HG03025 (cell line): ENCODE measurements around the gene ZNF71.
"Not testable (repeated sequence)": the region's sequence is repeated elsewhere in the genome, so short reads cannot be mapped to it uniquely, and the experiment has no call there.

Experiments used
- ATAC-seq: cut with Tn5 transposase; IDR thresholded peaks from one replicate; pipeline ENCODE4 v1.9.1; 2021; ENCODE audit warnings: mild to moderate bottlenecking, moderate library complexity; ENCODE audit not compliant: unreplicated experiment, low FRiP score

Gene ZNF71

DNA sequence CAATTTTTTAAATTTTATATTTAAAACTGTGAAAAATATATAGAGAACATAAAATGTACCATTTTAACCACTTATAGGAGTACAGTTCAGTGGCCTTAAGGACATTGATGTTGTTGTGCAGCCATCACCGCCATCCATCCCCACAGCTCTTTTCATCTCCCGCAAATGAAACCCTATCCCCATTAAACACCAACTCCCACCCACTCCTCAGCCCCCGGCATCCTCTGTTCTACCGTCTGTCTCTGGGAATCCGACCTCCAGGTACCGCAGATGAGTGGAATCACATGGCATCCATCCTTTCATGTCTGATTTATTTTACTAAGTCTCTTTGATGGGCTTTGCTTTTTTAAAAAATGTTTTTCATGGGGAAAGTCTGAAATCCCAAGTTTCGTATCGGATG lies 24.0 kb downstream of the ZNF71 start:
- ATAC-seq, result no peak

DNA sequence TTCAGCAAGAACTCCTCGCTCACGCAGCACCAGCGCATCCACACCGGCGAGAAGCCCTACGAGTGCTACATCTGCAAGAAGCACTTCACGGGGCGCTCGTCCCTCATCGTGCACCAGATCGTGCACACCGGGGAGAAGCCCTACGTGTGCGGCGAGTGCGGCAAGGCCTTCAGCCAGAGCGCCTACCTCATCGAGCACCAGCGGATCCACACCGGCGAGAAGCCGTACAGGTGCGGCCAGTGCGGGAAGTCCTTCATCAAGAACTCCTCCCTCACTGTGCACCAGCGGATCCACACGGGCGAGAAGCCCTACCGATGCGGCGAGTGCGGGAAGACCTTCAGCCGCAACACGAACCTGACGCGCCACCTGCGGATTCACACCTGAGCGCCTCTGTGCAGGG lies 27.3 kb downstream of the ZNF71 start:
- ATAC-seq, result no peak

DNA sequence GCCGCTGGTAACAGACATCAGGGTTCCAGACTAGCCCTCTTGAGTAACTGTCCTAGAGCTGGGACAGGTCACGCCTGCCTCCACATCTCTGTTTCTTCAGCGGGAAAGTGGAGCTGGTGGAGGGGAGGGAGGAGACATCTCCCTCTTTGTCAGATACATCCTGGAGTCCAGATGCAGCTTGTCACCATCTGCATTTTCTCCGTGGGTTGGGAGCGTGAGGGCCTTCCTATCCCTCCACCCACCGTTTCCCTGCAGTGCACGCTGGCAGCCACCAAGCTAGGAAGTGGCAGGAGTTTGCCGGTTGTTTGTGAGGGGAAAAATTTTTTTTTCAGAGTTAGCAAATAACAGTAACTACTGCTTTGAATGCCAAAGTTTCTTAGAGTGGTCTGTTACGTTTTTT lies 27.9 kb downstream of the ZNF71 start:
- no peak for ATAC-seq

DNA sequence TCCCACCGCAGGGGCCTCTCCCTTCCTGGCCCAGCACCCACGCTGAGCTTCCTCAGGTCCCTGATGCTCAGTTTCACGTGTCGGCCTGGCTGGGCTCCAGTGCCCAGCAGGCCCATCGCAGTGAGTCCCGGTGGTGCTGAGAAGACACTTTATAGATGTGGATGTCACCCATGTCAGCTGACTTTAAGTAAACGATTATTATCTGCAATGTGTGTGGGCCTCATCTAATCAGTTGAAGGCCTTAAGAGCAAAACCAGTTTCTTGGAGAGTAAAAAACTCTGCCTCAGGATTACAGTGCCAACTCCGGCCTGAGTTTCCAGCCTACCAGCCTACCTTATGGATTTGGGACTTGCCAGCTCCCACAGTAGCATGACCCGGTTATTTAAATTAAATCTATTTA lies 30.6 kb downstream of the ZNF71 start:
- ATAC-seq, result no peak

DNA sequence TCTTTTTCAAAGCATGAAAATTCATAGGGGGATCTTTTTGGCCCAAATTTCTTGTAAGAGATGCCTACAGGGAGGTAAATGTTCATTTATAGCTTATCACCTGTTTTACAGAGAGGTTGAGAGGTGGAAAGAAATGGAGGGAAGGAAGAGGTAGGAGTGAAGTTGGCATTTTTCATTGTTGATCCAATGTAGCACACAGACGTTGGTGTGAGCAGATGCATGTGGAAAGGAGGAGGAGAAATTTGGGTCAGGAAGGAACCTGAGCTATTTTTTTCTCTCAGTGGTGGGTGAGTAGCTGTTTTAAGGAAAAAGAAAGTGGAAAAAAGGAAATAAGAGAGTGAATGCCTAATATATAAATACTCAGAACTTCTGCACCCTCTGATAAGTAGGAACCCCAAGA lies 37.9 kb downstream of the ZNF71 start:
- ATAC-seq, result no peak

DNA sequence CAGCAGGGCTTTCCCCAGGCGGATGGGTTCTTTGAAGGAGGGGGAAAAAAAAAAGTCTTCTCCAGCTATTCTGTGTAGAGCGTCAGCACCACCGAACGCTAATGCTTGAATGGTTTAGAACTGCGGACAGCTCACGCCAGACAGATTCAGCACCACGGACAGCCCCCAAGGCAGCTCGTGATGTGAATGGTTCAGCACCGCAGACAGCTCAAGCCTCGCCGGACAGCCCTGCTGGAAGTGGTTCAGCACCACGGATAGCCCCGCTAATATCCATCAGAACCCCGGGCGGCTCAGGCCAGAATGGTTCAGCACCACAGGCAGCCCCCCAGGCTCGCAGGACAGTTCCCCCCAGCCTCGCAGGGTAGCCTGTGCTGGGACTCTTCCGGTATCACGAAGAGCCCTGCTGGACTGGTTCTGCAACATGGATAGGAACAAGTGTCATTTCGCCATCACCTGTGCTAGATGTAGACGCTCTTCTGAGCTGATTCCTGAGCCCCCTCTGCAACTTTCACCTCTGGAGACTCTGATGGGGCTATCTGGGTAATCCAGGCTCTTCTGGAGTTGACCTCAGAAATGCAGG lies 43.0 kb downstream of the ZNF71 start:
- ATAC-seq, result no peak

DNA sequence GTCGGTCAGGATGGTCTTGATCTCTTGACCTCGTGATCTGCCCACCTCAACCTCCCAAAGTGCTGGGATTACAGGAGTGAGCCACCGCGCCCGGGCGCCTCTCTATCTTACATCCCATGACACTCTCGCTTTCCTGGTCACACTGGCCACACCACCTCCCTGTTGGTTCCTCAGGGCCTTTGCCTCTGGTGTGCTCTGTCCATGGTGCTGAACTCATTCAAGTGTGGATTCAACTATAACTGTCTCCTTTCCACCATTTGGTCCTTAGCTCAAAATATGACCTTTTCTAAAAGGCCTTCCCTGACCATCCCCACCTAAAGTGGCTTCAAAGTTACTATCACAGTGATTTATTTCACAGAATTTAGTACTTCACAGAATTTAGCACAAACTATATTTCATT lies 44.1 kb downstream of the ZNF71 start:
- no peak for ATAC-seq

DNA sequence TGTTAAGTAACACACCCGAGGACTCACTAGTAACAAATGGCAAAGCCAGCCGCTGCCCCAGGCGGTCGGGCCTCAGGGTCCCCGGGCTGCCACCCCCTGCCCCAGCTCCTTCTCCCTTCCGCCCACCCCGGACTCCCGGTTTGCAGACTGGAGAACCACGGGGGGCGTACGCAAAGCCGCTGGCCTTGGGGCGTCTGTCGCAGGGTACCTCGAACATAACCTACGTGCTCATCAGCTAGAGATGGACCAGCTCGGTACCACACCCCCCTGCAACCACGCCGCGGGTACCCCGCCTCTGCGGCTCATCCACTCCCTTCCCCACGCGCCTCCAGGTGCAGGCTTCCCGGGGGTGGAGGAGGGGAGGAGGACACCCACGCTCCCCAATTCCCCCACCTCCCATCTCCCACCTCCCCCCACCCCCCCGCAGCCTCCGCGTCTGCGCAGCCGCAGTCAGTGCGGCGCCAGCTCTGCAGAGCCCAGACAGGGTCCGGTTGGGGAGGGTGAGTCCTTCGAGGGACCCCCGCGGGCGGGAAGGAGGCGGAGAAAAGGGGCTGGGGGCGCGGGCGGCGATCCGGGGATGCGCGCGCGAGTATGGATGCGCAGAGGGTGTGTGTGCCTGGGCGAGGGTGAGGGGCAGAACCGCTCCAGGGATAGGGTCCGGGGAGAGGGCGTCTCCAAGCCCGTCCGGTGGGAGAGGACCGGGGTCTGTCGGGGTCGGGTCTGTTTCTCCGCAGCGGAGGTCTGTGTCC lies 47.8 kb downstream of the ZNF71 start, which contains the start of gene SMIM17:
Gene SMIM17, plus strand, starts transcription at position 449 of the 749 bp plus-strand sequence. CDS start 2,509 bp downstream, outside the sequence.
- ATAC-seq, result no peak

DNA sequence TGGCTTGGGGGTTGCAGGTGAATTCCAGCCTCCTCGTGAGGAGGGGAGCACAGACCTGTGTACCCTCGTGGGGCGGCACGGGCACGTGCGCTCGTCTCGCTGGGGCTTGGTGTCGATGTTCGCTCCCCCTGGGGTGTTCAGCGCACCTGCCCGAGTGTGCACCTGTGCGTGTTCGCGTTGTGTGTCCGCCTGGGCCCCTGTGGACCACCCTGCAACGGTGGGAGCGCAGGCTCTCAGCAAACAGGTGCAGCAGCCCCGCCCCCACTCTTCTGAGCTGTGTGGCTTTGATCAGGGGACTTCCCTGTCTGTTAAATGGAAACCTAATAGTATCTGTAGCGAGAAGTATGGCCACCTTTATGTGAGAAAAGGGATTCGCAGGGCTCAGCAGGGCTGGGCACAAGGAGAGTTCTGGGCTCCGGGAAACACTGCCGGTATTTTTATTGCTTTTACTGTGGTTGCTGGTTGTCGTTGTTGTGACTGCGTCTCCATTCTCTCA lies 48.4 kb downstream of the ZNF71 start:
- no peak for ATAC-seq

DNA sequence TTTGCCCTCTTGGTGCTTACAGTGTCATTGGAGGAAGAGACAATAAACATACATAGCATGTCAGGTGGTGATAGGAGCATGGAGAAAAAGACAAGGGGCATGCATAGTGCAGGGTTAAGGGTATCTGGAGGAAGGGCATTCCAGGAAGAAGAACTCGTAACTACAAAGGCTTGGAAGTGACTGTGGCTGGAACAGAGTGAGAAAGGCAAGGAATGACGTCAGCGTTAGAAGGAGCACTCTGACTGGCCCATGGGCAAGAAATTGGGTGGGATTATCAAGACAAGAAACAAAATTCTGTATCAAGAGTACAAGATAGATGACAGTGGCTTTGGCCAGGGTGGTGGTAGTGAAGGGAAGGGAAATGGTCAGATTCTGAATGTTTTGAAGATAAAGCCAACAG lies 59.0 kb downstream of the ZNF71 start:
- ATAC-seq, result no peak

DNA sequence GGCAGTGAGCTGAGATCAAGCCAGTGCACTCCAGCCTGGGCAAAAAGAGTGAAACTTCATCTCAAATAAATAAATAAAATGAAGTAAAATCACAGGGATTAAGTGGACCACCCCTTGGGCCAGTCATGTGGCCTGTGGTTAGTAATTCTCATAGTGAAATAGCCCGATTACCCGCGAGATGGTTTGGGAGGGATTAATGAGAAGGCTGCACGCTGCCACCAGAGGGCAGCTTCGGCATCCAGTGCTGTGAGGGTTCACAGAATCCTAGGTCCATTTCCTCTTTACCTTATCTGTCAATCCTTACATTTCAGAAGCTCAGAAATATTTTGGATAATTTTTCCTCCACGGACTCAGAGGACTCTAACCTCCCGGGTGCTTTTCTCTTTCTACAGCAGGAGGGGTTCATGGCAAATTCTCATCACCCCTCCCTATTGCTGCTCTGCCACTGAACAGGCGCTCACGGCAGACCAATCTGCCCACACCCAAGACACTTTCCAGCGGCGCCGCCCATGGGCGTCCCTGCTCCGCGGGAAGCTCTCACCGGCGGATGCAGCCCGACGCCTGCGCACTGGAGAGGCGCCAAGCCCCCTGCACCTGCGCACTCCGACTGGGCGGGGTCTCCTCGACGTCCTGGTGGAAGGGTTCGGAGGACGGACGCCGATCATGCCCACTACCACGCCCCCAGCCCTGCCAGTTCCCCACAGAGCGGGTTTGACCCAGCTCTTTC lies 65.4 kb downstream of the ZNF71 start:
- ATAC-seq, result no peak

DNA sequence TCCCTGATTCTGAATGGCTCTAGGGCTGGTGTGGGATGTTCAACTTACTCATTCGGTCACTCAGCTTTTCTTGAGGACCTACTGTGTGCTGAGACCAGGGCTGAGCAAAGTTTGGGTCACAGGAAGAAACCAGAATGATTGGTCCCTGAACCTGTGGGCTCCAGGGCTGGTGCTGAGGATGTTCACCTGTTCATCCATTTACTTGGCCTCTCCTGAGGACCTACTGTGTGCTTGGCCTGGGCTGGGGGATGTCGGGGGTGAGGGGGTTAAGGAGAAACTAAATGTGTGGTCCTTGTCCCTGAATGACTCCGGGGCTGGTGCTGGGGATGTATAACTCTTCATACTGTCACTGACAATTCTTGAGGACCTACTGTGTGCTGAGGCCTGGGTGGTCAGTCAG lies 66.1 kb downstream of the ZNF71 start:
- ATAC-seq, result no peak

DNA sequence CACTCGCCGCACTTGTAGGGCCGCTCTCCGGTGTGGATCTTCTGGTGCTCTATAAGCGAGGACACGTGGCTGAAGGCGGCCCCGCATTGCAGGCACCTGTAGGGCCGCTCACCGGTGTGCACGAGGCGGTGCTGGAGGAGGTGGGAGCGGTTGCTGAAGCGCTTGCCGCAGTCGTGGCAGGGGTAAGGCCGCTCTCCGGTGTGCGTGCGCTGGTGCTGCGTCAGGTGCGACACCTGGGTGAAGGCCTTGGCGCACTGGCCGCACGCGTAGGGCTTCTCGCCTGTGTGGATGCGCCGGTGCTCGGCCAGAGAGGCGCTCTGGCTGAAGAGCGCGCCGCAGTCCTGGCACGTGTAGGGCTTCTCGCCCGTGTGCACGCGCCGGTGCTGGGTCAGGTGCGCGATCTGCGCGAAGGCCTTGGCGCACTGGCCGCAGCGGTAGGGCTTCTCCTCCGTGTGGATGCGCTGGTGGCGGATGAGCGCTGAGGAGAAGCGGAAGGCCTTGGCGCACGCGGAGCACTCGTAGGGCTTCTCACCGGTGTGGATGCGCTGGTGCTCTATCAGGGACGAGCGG lies 68.9 kb downstream of the ZNF71 start:
- ATAC-seq, result no peak

DNA sequence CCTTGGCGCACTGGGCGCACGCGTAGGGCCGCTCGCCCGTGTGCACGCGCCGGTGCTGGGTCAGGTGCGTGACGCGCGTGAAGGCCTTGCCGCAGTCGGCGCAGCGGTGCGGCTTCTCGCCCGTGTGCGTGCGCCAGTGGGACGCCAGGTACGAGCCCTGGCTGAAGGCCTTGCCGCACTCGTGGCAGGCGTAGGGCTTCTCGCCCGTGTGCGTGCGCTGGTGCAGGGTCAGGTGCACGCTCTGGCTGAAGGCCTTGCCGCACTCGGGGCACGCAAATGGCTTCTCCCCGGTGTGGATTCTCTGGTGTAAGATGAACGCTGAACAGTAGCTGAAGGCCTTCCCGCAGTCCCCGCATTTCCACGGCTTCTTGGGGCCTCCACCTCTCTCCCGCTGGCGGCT lies 69.4 kb downstream of the ZNF71 start:
- no peak for ATAC-seq

DNA sequence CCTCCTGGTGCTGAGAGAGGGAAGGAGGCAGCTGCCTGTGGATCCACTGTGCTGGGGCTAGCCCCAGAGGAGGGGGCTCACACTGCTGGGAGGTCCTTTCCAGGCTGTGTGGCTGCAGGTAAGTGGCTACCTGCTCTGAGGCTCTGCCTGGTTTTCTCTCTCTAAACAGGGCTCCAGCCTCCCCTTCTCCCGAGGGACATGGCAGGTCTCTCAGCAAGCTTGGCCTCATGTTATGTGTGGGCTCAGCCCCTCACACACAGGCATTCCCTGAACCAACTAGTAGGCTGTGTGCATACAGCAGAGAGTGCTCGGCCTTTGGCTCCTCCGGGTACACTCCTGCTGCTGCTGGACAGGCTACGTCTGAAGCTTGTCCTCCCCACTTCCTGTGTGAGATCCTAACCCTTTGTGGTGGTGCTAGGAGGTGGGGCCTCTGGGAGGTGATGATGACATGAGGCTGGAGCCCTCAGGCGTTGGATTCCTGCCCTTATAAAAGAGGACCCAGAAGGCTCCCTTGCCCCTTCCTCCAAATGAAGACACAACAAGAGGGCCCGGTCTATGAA lies 72.3 kb downstream of the ZNF71 start:
- no peak for ATAC-seq

DNA sequence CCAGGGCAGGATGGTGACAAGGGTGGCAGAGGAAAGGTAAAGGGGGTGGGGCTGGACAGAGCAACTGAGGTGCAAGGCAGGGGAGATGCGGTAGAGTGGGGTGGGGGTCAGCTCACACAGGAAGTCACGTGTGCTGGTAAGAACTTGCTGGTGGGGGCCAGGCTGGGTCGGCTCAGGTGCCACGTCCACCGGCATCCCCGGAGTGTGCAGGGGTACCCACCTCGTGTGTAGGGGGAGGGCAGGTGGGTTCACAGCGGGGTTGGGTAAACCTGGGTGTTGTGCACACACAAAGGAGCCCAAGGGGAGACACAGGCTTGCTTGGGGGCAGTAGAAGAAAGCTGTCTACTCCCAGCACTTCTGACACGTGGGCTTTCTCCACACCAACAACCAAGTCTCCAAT lies 73.6 kb downstream of the ZNF71 start:
- no peak for ATAC-seq

DNA sequence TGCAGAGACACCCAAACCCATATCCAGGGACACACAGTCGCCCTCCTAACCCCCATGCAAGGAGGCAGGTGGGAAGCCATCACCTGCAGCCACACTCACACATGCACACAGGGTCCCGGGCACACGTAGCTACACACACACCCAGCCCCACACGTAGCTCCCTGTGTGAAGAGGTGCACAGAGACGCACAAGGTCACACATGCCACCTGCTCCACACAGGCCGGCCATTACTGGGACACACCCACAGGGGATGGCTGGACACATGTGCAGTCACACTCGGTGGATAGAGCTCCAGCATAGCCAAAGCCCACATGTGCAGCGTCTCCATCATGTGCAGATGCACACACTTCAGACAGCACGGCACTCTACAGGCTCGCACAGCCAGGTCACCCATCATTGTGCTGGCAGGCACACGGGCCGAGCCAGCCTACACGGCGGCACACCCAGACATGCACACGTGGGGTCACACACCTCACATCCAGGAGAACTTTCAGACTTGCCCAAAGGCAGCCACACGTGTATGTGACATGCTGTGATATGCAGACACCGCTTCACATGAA lies 75.4 kb downstream of the ZNF71 start:
- ATAC-seq, result no peak

DNA sequence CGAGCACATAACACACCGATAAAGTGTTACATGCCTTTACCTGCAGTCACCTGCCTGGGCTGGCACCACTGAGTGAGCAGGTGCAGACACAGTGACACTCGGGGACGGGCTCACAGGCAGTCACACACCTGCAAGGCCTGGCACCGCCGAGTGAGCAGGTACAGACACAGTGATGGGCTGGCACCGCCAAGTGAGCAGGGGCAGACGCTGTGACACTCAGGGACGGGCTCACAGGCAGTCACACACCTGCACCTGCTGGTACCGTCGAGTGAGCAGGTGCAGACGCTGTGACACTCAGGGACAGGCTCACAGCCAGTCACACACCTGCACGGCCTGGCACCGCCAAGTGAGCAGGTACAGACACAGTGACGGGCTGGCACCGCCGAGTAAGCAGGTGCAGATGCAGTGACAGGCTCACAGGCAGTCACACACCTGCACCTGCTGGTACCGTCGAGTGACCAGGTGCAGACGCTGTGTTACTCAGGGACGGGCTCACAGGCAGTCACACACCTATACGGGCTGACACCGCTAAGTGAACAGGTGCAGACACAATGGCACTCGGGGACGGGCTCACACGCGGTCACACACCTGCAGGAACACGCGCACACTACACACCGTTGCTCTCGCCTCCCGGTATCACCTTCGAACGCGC lies 76.0 kb downstream of the ZNF71 start:
- no peak for ATAC-seq

DNA sequence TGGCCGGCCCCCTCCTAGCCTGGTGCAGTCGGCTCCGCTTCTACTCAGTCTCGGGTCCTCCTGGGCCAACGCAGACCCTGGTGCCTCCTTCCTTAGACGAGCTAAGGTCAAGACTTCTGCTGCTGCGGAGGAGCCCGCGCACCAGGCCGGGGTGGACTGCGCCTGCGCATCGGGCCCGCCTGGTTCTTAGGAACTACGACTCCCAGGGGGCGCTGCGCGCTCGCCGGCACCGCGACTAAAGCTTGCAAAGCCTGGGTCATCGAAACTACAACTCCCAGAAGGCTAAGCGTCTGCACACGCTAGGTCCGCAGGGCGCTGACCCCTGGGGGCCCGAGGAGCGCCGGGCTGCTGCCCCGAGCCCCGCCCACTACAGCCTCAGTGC lies 76.5 kb downstream of the ZNF71 start, which contains the start of gene ZNF835:
Gene ZNF835, minus strand, starts transcription at position 145 of the 382 bp plus-strand sequence. CDS start 6,559 bp downstream, outside the sequence.
- ATAC-seq, result no peak

DNA sequence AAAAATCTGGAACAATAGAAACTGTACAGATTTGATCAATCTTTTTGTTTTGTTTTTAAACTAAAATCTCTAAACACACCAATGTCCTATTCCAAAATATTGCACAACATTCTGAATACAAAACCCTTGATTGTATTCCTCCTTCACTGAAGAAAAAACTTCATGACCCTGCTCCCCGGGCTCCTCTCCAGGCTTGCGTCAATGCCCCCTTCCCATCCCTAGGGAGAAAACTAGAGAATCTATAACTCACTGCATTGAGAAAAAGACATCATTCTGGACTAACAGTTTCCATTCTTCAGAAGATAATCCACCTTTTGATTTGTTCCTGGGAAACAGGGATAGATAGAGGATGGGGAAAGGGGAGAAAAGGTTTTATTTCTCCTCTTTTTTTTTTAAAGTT lies 77.5 kb downstream of the ZNF71 start:
- not testable (repeated sequence) for ATAC-seq
